ENCODE results near the gene FAR1. TPM values are rescaled to one million over a fixed set of nuclear protein-coding genes. Genes with fewer than 3 reads are reported as not detected.

FAR1 gene
- total and polyA plus RNA-seq, 2 of the 4 experiments (the other 2 are of a cell fraction): 35.3 to 119 TPM

DNA sequence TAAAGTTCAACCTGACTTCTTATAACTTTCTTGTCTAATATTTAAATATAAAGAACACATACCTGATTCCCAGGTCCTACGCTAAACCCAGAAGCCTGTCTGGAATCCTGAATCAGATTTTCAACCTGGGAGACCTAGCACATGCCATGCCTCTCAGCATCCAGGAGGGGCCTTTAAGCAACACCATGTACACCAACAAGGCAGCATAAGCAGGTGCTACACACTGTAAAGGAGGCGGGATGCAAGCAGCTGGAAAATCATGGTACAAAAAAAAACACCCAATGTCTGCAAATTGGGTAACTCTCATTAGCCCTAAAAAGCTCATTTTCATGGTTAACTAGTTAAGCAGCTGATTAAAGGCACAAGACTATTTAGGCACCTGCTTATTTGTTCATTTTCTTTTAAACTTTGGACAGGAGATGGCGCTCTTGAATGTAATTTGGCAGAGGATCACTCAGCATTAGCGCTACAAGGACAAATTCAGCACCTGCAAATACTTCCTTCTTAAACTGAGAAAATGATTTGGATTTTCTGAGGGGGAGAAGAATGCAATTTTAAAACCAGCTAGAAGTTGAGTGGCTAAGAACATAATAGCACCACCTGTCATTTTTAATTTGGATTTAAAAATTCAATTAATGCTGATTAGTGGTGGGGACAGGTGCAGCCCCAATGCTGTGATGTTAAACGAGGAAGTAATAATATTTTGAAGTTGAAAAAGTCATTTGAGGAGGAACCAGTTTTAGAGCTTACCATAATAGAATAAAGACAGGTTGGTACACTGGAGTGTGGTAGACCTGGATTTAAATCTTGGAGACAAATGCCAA, 104.0 kb downstream of the FAR1 start:
- no peak overlapping the region for H3K14ac ChIP-seq (replicated peaks; ENCODE audit: low read depth, low read length)
- H3K79me1 ChIP-seq (ENCODE audit: low read depth in 1 of 2, low read length in 2 of 2): no peaks in the 10 kb centered on the region
- in situ Hi-C loops (cut with MboI; ENCODE audit: low sequenced_read_pairs): loop anchor here (10.0 kb wide), 1 partner anchor 472 kb away; no protein-coding TSS in a partner anchor
- H3K4me1 ChIP-seq (ENCODE audit: control insufficient read depth, insufficient read depth, low read length): no peaks in the 10 kb centered on the region
- H3K4me2 ChIP-seq (ENCODE audit: low read depth, low read length): no peak overlapping the region
- H4K5ac ChIP-seq (ENCODE audit: low read depth, low read length): no peak overlapping the region
- H2AFZ ChIP-seq (replicated peaks; ENCODE audit: low read length, poor library complexity): no peak overlapping the region
- no CpG with 5 or more reads among the region's 5 CpGs for WGBS, 2 experiments (ENCODE audit: extremely low coverage in 2 of 2, insufficient read length in 1 of 2)
- H3K56ac ChIP-seq (ENCODE audit: extremely low read depth, insufficient read depth, low read length): no peak overlapping the region
- H2BK120ac ChIP-seq (ENCODE audit: low read depth, low read length): no peak overlapping the region
- no peak overlapping the region for H3K4me3 ChIP-seq (ENCODE audit: insufficient read depth, low read depth, low read length)
- ATAC-seq (ENCODE audit: low read depth): no peak; the same call in 1 of the 2 replicates
- dilution Hi-C loops (cut with HindIII; ENCODE audit: low sequenced_read_pairs, unreplicated experiment): no loop called here
- H3K27me3 ChIP-seq (ENCODE audit: control insufficient read depth, insufficient read depth, low read length): peaks cover 7% of the 10 kb centered on the region
- H4K91ac ChIP-seq (ENCODE audit: insufficient read depth, low read depth, low read length): no peak overlapping the region
- no peak overlapping the region for H3K9ac ChIP-seq (ENCODE audit: low read depth, low read length)
- DNase-seq: peak; percentile 62
- H3K4ac ChIP-seq (ENCODE audit: low read depth, low read length): no peak overlapping the region
- H3K9me3 ChIP-seq (ENCODE audit: control insufficient read depth, insufficient read depth, low read length): no peaks in the 10 kb centered on the region
- no peak overlapping the region for H3K23ac ChIP-seq (ENCODE audit: low read depth, low read length)
- H4K8ac ChIP-seq (ENCODE audit: low read depth in 2 of 2, low read length in 2 of 2): no peak overlapping the region
- no peak overlapping the region for H2AK9ac ChIP-seq (replicated peaks; ENCODE audit: low read depth, low read length, poor library complexity)
- H3K27ac ChIP-seq (ENCODE audit: insufficient read depth, low read length): no peak overlapping the region
- no peak overlapping the region for H2AK5ac ChIP-seq (ENCODE audit: low read depth, low read length)
- intact Hi-C loops (cut with micrococcal nuclease): loop anchor here (1.0 to 5.0 kb wide), 2 partner anchors 185 to 477 kb away; no protein-coding TSS in a partner anchor
- POLR2A ChIA-PET (ENCODE audit: unreplicated experiment): no interaction called here
- H4K20me1 ChIP-seq (ENCODE audit: insufficient read depth, low read length): no peaks in the 10 kb centered on the region
- BruUV-seq (replicated peaks): no TSS peak
- no peaks in the 10 kb centered on the region for H3K9me1 ChIP-seq (ENCODE audit: insufficient read depth, low read length)
- CTCF ChIA-PET: interaction anchor here (0.6 to 1.9 kb wide), 5 partner anchors 19 to 556 kb away, joined by 3 to 7 read pairs (median 3); no protein-coding TSS in a partner anchor
- no peak overlapping the region for H3K18ac ChIP-seq (ENCODE audit: low read depth, low read length)
- H2BK15ac ChIP-seq (ENCODE audit: low read depth, low read length): no peak overlapping the region
- no peak overlapping the region for H2BK20ac ChIP-seq (ENCODE audit: low read depth, low read length)
- TF ChIP-seq RAD21 (IDR thresholded peaks at IDR 0.05; ENCODE audit: low read length) (peak; percentile 57), BHLHE40 (IDR thresholded peaks at IDR 0.05; ENCODE audit: low read depth, low read length) (no peak), SMC3 (IDR thresholded peaks at IDR 0.05; ENCODE audit: low read depth, low read length) (peak; percentile 52), POLR2A (IDR thresholded peaks at IDR 0.05; ENCODE audit: low read depth, low read length) (no peak)
- TF ChIP-seq, protein P1, sequence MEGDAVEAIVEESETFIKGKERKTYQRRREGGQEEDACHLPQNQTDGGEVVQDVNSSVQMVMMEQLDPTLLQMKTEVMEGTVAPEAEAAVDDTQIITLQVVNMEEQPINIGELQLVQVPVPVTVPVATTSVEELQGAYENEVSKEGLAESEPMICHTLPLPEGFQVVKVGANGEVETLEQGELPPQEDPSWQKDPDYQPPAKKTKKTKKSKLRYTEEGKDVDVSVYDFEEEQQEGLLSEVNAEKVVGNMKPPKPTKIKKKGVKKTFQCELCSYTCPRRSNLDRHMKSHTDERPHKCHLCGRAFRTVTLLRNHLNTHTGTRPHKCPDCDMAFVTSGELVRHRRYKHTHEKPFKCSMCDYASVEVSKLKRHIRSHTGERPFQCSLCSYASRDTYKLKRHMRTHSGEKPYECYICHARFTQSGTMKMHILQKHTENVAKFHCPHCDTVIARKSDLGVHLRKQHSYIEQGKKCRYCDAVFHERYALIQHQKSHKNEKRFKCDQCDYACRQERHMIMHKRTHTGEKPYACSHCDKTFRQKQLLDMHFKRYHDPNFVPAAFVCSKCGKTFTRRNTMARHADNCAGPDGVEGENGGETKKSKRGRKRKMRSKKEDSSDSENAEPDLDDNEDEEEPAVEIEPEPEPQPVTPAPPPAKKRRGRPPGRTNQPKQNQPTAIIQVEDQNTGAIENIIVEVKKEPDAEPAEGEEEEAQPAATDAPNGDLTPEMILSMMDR (conservative IDR thresholded peaks at IDR 0.05; ENCODE audit: low read depth, low read length): peak; percentile 54
- TF ChIP-seq, protein P2, sequence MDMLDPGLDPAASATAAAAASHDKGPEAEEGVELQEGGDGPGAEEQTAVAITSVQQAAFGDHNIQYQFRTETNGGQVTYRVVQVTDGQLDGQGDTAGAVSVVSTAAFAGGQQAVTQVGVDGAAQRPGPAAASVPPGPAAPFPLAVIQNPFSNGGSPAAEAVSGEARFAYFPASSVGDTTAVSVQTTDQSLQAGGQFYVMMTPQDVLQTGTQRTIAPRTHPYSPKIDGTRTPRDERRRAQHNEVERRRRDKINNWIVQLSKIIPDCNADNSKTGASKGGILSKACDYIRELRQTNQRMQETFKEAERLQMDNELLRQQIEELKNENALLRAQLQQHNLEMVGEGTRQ (IDR thresholded peaks at IDR 0.05; ENCODE audit: low read depth, low read length): no peak
- no peak overlapping the region for H2BK5ac ChIP-seq (ENCODE audit: low read depth, low read length, poor library complexity, severe bottlenecking)
- H3K36me3 ChIP-seq (ENCODE audit: control insufficient read depth, insufficient read depth, low read length): no peaks in the 10 kb centered on the region
